GM12878 (cell line): ENCODE measurements around the gene TMEM132D. TPM values are rescaled to one million over a fixed set of nuclear protein-coding genes. Genes with fewer than 3 reads are reported as not detected.

Experiments
- ATAC-seq: fragments of 200-7000 bp; cut with Tn5 transposase; 3 replicates; pipeline ENCODE4 v1.9.1; 2020; ENCODE audit warnings: mild to moderate bottlenecking, moderate library complexity
- BruUV-seq: library from RNA; stranded (reverse); fragments of 400-500 nt; replicated peaks from 2 replicates; lab custom pipeline; 2021; lab: Mats Ljungman, UMichigan
- CTCF ChIA-PET: fragments of 300-600 bp; sonication (Branson Sonifier 250); formaldehyde crosslinking; extraction: SDS; loops from one replicate; lab custom pipeline; 2021; ENCODE audit warnings: inconsistent platforms; lab: Yijun Ruan, JAX
- POLR2A ChIA-PET: fragments of 350-600 bp; formaldehyde crosslinking; extraction: SDS; loops from one replicate; lab custom pipeline; 2021; ENCODE audit warnings: inconsistent platforms; lab: Charles Lee
- RAD21 ChIA-PET: fragments of 300-600 bp; sonication (Branson Sonifier 250); formaldehyde crosslinking; loops from one replicate; lab custom pipeline; 2023; ENCODE audit warnings: antibody characterized with exemption; ENCODE audit not compliant: unreplicated experiment; lab: Charles Lee
- SMC1A ChIA-PET: fragments of 300-600 bp; sonication (Branson Sonifier 250); formaldehyde crosslinking; loops from one replicate; lab custom pipeline; 2023; ENCODE audit not compliant: unreplicated experiment, uncharacterized antibody; lab: Charles Lee
- DNase-seq: peaks from one replicate; pipeline ENCODE4 v3.0.0-alpha.2; 2011; ENCODE audit warnings: low read depth, low spot score
- FAIRE-seq: peaks from 3 replicates; lab custom pipeline; 2011; peaks lifted over from hg19 to GRCh38; lab: Jason Lieb, UNC
- H2AFZ ChIP-seq: 2 replicates; pipeline ENCODE4 v1.6.0; 2011; ENCODE audit warnings: low read depth, low read length, control low read depth; ENCODE audit not compliant: control insufficient read depth
- H3K27ac ChIP-seq: 2 replicates; pipeline ENCODE4 v1.5.1; 2011; ENCODE audit warnings: control low read depth; ENCODE audit not compliant: control insufficient read depth, insufficient read depth
- H3K27me3 ChIP-seq, 2 experiments: replicated peaks in 1 of 2; 2 replicates each; pipeline versions ENCODE4 v1.6.0 to v1.6.1; 2011; ENCODE audit warnings: low read length in 1 of 2; ENCODE audit not compliant: control insufficient read depth in 2 of 2, insufficient read depth in 2 of 2
- H3K36me3 ChIP-seq, 2 experiments: 2 replicates each; pipeline ENCODE4 v1.5.1; 2011; ENCODE audit warnings: low read length in 1 of 2; ENCODE audit not compliant: control insufficient read depth in 2 of 2, insufficient read depth in 2 of 2
- H3K4me1 ChIP-seq: 2 replicates; pipeline ENCODE4 v1.6.1; 2011; ENCODE audit warnings: mild to moderate bottlenecking, low read length, moderate library complexity, mixed read lengths; ENCODE audit not compliant: control insufficient read depth, insufficient read depth
- H3K4me2 ChIP-seq: 2 replicates; pipeline ENCODE4 v1.6.0; 2011; ENCODE audit warnings: control low read depth; ENCODE audit not compliant: control insufficient read depth, insufficient read depth
- H3K4me3 ChIP-seq: fragments of 200-600 bp; sonication (generic); 2 replicates; pipeline ENCODE4 v1.5.1; 2016
- H3K79me2 ChIP-seq: 2 replicates; pipeline ENCODE4 v1.6.0; 2011; ENCODE audit warnings: low read length; ENCODE audit not compliant: control insufficient read depth, insufficient read depth
- H3K9ac ChIP-seq: 2 replicates; pipeline ENCODE4 v1.8.0; 2011; ENCODE audit warnings: low read length, control low read depth, mixed read lengths; ENCODE audit not compliant: control insufficient read depth, insufficient read depth
- H3K9me3 ChIP-seq: replicated peaks from 3 replicates; pipeline ENCODE4 v1.5.1; 2011; ENCODE audit warnings: mild to moderate bottlenecking, low read length; ENCODE audit not compliant: control insufficient read depth, insufficient read depth
- H4K20me1 ChIP-seq: 2 replicates; pipeline ENCODE4 v1.6.0; 2011; ENCODE audit not compliant: control insufficient read depth, insufficient read depth
- ATF2 ChIP-seq: IDR thresholded peaks from 2 replicates; pipeline ENCODE4 v1.6.1; 2012; ENCODE audit warnings: low read length, inconsistent platforms
- BACH1 ChIP-seq: fragments of 450-650 bp; IDR thresholded peaks from 2 replicates; pipeline ENCODE4 v1.6.1; 2017; ENCODE audit warnings: mild to moderate bottlenecking, borderline replicate concordance
- CHD1 ChIP-seq: IDR thresholded peaks from 2 replicates; pipeline ENCODE4 v1.6.1; 2012; ENCODE audit warnings: low read depth, low read length, improper control_type of control experiment
- NBN ChIP-seq: fragments of 450-650 bp; IDR thresholded peaks from 2 replicates; pipeline ENCODE4 v1.6.1; 2016
- RBBP5 ChIP-seq: fragments of 200-600 bp; sonication (generic); conservative IDR thresholded peaks from 2 replicates; pipeline ENCODE4 v1.6.1; 2016
- RCOR1 ChIP-seq: conservative IDR thresholded peaks from 2 replicates; pipeline ENCODE4 v1.6.1; 2012; ENCODE audit warnings: low read depth, low read length, improper control_type of control experiment
- RFX5 ChIP-seq: IDR thresholded peaks from 2 replicates; pipeline ENCODE4 v1.6.1; 2011; ENCODE audit warnings: low read depth, low read length, improper control_type of control experiment
- SRF ChIP-seq, 2 experiments: IDR thresholded peaks; 2 replicates each; pipeline ENCODE4 v1.6.1; 2011; ENCODE audit warnings: low read depth in 2 of 2, low read length in 2 of 2, mild to moderate bottlenecking in 1 of 2, moderate library complexity in 1 of 2
- STAT3 ChIP-seq: IDR thresholded peaks from 2 replicates; pipeline ENCODE4 v1.6.1; 2011; ENCODE audit warnings: low read depth, low read length, improper control_type of control experiment
- TAF1 ChIP-seq: IDR thresholded peaks from 2 replicates; pipeline ENCODE4 v1.6.1; 2011; ENCODE audit warnings: mild to moderate bottlenecking, low read depth, low read length, borderline replicate concordance
- TARDBP ChIP-seq: IDR thresholded peaks from 2 replicates; pipeline ENCODE4 v1.6.1; 2016; ENCODE audit warnings: borderline replicate concordance
- ZBTB40 ChIP-seq: fragments of 450-650 bp; IDR thresholded peaks from 2 replicates; pipeline ENCODE4 v1.6.1; 2016; ENCODE audit warnings: mild to moderate bottlenecking, moderate library complexity, borderline replicate concordance
- WGBS: methylation state at CpG from one replicate; pipeline ENCODE4 v1.1.6; 2016; ENCODE audit warnings: low lambda C conversion rate; ENCODE audit not compliant: insufficient replicate concordance, insufficient coverage; ENCODE audit errors: missing lambda C conversion rate; 5-methylcytosine and 5-hydroxymethylcytosine counted together
- in situ Hi-C: fragments of 300-500 bp; cut with MboI; formaldehyde crosslinking; loops from 9 replicates; pipeline ENCODE4 v1.14.3; 2018; ENCODE audit warnings: mixed read lengths
- intact Hi-C: fragments of 100-400 bp; cut with micrococcal nuclease; formaldehyde crosslinking; loops from one replicate; pipeline ENCODE4 v1.14.2; 2022; ENCODE audit not compliant: unreplicated experiment
- polyA plus RNA-seq, 11 experiments: library from polyadenylated mRNA; depleted of rRNA in 4 of 11; unstranded in 6 of 11; stranded (reverse) in 5 of 11; fragments of >200 nt; fragmentation: Nextera tagmentation in 4 of 11; fragmentation: Illumina TruSeq in 1 of 11; extraction: Ambion mirVana in 4 of 11; extraction: Trizol in 1 of 11; gene quantifications; 1 replicate in 1 of 11; 2 replicates in 10 of 11; pipeline versions ENCODE4 v1.2.1 to v1.2.3, GENCODE V29; 2011 to 2016; ENCODE audit warnings: inconsistent platforms in 2 of 11, missing spikeins in 2 of 11, low read depth in 1 of 11
- total RNA-seq, 4 experiments: library from RNA; depleted of rRNA in 3 of 4; stranded (reverse); fragments of >200 nt in 3 of 4; fragmentation: Illumina TruSeq in 1 of 4; extraction: Trizol in 1 of 4; gene quantifications; 2 replicates each; pipeline versions ENCODE4 v1.2.1 to v1.2.3, GENCODE V29; 2013 to 2021
- TF ChIP-seq, protein P1 (sequence below): IDR thresholded peaks from 2 replicates; pipeline ENCODE4 v1.6.1; 2011; ENCODE audit warnings: borderline replicate concordance, low read depth, mild to moderate bottlenecking, moderate library complexity, low read length; ENCODE audit not compliant: insufficient read depth, poor library complexity, severe bottlenecking
- TF ChIP-seq, protein P2 (sequence below): IDR thresholded peaks from 2 replicates; pipeline ENCODE4 v1.6.1; 2012; ENCODE audit warnings: low read depth, low read length, improper control_type of control experiment

The TMEM132D gene
- total and polyA plus RNA-seq, 10 of the 15 experiments (the other 5 are each of a cell fraction or from before 2014, with no cell fraction given): under 0.01 to 0.12 (median 0.02) TPM; not detected in 3

DNA sequence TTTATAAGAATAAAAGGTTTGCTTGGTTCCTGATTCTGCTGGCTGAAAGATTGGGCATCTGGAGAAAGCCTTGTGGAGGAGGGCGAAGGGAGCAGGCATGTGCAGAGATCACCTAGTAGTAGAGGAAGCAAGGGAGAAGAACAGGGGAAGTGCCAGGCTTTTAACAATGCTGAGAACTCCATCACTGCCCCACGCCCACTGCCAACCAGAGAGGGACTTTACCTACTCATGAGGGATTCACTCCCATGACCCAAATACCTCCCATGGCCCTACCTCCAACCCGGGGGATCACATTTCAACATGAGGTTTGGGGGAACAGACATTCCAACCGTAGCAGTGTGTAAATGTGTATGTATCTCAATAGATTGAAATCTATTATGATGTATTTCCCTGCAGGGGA is 690.3 kb downstream of the TMEM132D start (continued):
- TF ChIP-seq ZBTB40: no peak
- no peak for TF ChIP-seq NBN

- no peak overlapping the region for H3K4me2 ChIP-seq
- H3K9me3 ChIP-seq: no peaks in the 10 kb centered on the region; the same call in 1 of the 3 replicates
- FAIRE-seq: no peak
- 2% methylated on average over 11 of the region's 11 CpGs for WGBS
- H3K79me2 ChIP-seq: no peaks in the 10 kb centered on the region
- H3K4me3 ChIP-seq: no peak overlapping the region
- SMC1A ChIA-PET: no interaction called here
- no peaks in the 10 kb centered on the region for H3K36me3 ChIP-seq
- no peaks in the 10 kb centered on the region; a peak in 1 of 4 replicates for H3K27me3 ChIP-seq
- no peak overlapping the region for H2AFZ ChIP-seq
- no peak for ATAC-seq
- intact Hi-C loops (no loop called here), in situ Hi-C loops (no loop called here)
- H3K4me1 ChIP-seq: no peaks in the 10 kb centered on the region
- H3K9ac ChIP-seq: no peak overlapping the region
- no peak overlapping the region for H3K27ac ChIP-seq
- no peaks in the 10 kb centered on the region for H4K20me1 ChIP-seq
- POLR2A ChIA-PET: no interaction called here
- CTCF ChIA-PET: no interaction called here
- no TSS peak for BruUV-seq
- DNase-seq: no peak
- RAD21 ChIA-PET: no interaction called here
- TF ChIP-seq TAF1: no peak
- TF ChIP-seq, protein P1, sequence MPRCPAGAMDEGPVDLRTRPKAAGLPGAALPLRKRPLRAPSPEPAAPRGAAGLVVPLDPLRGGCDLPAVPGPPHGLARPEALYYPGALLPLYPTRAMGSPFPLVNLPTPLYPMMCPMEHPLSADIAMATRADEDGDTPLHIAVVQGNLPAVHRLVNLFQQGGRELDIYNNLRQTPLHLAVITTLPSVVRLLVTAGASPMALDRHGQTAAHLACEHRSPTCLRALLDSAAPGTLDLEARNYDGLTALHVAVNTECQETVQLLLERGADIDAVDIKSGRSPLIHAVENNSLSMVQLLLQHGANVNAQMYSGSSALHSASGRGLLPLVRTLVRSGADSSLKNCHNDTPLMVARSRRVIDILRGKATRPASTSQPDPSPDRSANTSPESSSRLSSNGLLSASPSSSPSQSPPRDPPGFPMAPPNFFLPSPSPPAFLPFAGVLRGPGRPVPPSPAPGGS: no peak
- no peak for TF ChIP-seq ATF2
- TF ChIP-seq TARDBP: no peak
- TF ChIP-seq, protein P2, sequence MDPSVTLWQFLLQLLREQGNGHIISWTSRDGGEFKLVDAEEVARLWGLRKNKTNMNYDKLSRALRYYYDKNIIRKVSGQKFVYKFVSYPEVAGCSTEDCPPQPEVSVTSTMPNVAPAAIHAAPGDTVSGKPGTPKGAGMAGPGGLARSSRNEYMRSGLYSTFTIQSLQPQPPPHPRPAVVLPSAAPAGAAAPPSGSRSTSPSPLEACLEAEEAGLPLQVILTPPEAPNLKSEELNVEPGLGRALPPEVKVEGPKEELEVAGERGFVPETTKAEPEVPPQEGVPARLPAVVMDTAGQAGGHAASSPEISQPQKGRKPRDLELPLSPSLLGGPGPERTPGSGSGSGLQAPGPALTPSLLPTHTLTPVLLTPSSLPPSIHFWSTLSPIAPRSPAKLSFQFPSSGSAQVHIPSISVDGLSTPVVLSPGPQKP: no peak
- TF ChIP-seq STAT3: no peak
- TF ChIP-seq RCOR1: no peak
- TF ChIP-seq RBBP5: no peak
- TF ChIP-seq RFX5: no peak
- no peak for TF ChIP-seq BACH1
- TF ChIP-seq CHD1: no peak
- no peak for TF ChIP-seq SRF (IDR thresholded peaks at IDR 0.05; ENCODE audit: low read depth in 2 of 2, low read length in 2 of 2)
These were observed 691.8 kb downstream of the TMEM132D start for GRCh38 chr12:129211862-129212630.
